Ascending aorta (tissue), 2 donors: ENCODE results near the gene BEGAIN. TPM values are rescaled to one million over a fixed set of nuclear protein-coding genes. Genes with fewer than 3 reads are reported as not detected.

ENCODE experiments used
- DNase-seq, 2 donors: peaks; one replicate each; pipeline ENCODE4 v3.0.0-alpha.2; 2019; ENCODE audit warnings: low spot score in 2 of 2
- H3K27ac ChIP-seq, 2 donors: fragments of 200-600 bp; sonication (generic); one replicate each; pipeline ENCODE4 v1.5.1; 2016 to 2017; ENCODE audit warnings: mild to moderate bottlenecking in 1 of 2
- H3K27me3 ChIP-seq: fragments of 200-600 bp; sonication (generic); one replicate; pipeline ENCODE4 v1.5.1; 2017
- H3K36me3 ChIP-seq, 2 donors: fragments of 200-600 bp; sonication (generic); one replicate each; pipeline ENCODE4 v1.5.1; 2016
- H3K4me1 ChIP-seq, 2 donors: fragments of 200-600 bp; sonication (generic); one replicate each; pipeline ENCODE4 v1.5.1; 2016 to 2017; ENCODE audit warnings: mild to moderate bottlenecking in 1 of 2
- H3K4me3 ChIP-seq, 2 donors: fragments of 200-600 bp; sonication (generic); one replicate each; pipeline ENCODE4 v1.5.1; 2016 to 2017; ENCODE audit warnings: mild to moderate bottlenecking in 1 of 2
- H3K9me3 ChIP-seq, 2 donors: fragments of 200-600 bp; sonication (generic); one replicate each; pipeline ENCODE4 v1.5.1; 2016
- intact Hi-C: fragments of 100-400 bp; cut with DNase I; formaldehyde crosslinking; loops from one replicate; pipeline ENCODE4 v1.15.1; 2023
- total RNA-seq: library from RNA; depleted of rRNA; stranded (reverse); fragments of >200 nt; gene quantifications from one replicate; pipeline ENCODE4 v1.1.0, GENCODE V29; 2016
- TF ChIP-seq, protein P1 (sequence below), 3 experiments: fragments of 200-600 bp in 2 of 3; fragments of 450-650 bp in 1 of 3; sonication (generic) in 2 of 3; IDR thresholded peaks; one replicate each; pipeline ENCODE4 v1.5.1; 2016 to 2019; ENCODE audit warnings: antibody characterized with exemption in 3 of 3, mild to moderate bottlenecking in 1 of 3, moderate library complexity in 1 of 3

The BEGAIN gene
- total RNA-seq, 1 donor from 2014 or later: 5.9 TPM

- intact Hi-C loops: no loop called here
Measured at GRCh38 chr14:100534528-100535286, 52.5 kb downstream of the BEGAIN start.

GRCh38 chr14:100533656-100534485 lies 53.3 kb downstream of the BEGAIN start:
- peak in 1 of 2 donors; percentile 63 for DNase-seq
- Histone ChIP-seq H3K4me3 (no peak overlapping the region), H3K27me3 (no peaks in the 10 kb centered on the region), H3K9me3 (no peaks in the 10 kb centered on the region), H3K36me3 (peaks cover 6 to 9% of the 10 kb centered on the region in 2 donors), H3K4me1 (peaks cover 0 to 9% of the 10 kb centered on the region in 2 donors), H3K27ac (no peak overlapping the region)
- intact Hi-C loops: no loop called here
- TF ChIP-seq, protein P1, sequence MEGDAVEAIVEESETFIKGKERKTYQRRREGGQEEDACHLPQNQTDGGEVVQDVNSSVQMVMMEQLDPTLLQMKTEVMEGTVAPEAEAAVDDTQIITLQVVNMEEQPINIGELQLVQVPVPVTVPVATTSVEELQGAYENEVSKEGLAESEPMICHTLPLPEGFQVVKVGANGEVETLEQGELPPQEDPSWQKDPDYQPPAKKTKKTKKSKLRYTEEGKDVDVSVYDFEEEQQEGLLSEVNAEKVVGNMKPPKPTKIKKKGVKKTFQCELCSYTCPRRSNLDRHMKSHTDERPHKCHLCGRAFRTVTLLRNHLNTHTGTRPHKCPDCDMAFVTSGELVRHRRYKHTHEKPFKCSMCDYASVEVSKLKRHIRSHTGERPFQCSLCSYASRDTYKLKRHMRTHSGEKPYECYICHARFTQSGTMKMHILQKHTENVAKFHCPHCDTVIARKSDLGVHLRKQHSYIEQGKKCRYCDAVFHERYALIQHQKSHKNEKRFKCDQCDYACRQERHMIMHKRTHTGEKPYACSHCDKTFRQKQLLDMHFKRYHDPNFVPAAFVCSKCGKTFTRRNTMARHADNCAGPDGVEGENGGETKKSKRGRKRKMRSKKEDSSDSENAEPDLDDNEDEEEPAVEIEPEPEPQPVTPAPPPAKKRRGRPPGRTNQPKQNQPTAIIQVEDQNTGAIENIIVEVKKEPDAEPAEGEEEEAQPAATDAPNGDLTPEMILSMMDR (IDR thresholded peaks at IDR 0.05): no peak

More at GRCh38 chr14:100534528-100535286, 52.5 kb downstream of the BEGAIN start:
- Histone ChIP-seq H3K27me3 (no peaks in the 10 kb centered on the region), H3K4me3 (no peak overlapping the region), H3K27ac (no peak overlapping the region), H3K4me1 (peaks cover 0 to 9% of the 10 kb centered on the region in 2 donors), H3K9me3 (no peaks in the 10 kb centered on the region), H3K36me3 (peaks cover 0 to under 1% of the 10 kb centered on the region in 2 donors)
- TF ChIP-seq, protein P1 (IDR thresholded peaks at IDR 0.05): no peak
- DNase-seq: peak in 1 of 2 donors; percentile 54

GRCh38 chr14:100532906-100533655 lies 54.1 kb downstream of the BEGAIN start:
- Histone ChIP-seq H3K4me3 (no peak overlapping the region), H3K36me3 (peaks cover 8 to 9% of the 10 kb centered on the region in 2 donors), H3K9me3 (no peaks in the 10 kb centered on the region), H3K27me3 (no peaks in the 10 kb centered on the region), H3K27ac (no peak overlapping the region), H3K4me1 (peaks cover 0 to 9% of the 10 kb centered on the region in 2 donors)
- TF ChIP-seq, protein P1 (IDR thresholded peaks at IDR 0.05): no peak
- intact Hi-C loops: no loop called here
- peak in 1 of 2 donors; percentile 60 for DNase-seq

- H3K36me3 ChIP-seq: peaks cover 8 to 9% of the 10 kb centered on the region in 2 donors
- H3K27ac ChIP-seq: no peak overlapping the region
- peaks cover 0 to 9% of the 10 kb centered on the region in 2 donors for H3K4me1 ChIP-seq
- H3K4me3 ChIP-seq: no peak overlapping the region
- DNase-seq: peak in 1 of 2 donors; percentile 59
- no peaks in the 10 kb centered on the region for H3K9me3 ChIP-seq
- intact Hi-C loops: no loop called here
- TF ChIP-seq, protein P1 (IDR thresholded peaks at IDR 0.05): no peak
- no peaks in the 10 kb centered on the region for H3K27me3 ChIP-seq
Measured at GRCh38 chr14:100532154-100532861, 54.9 kb downstream of the BEGAIN start.
